Fibroblast of mammary gland (primary cell): ENCODE results near the gene MRPS2.
A peak's percentile ranks its signal among the peaks of the same experiment; 100 is the strongest.

ENCODE experiments used
- DNase-seq: peaks from one replicate; pipeline ENCODE4 v3.0.0-alpha.2; 2010; ENCODE audit warnings: low read depth
- H3K4me3 ChIP-seq: 2 replicates; pipeline ENCODE4 v1.5.1; 2011; ENCODE audit warnings: low read depth, mild to moderate bottlenecking, low read length, moderate library complexity; ENCODE audit not compliant: control insufficient read depth
- CTCF ChIP-seq: conservative IDR thresholded peaks from 2 replicates; pipeline ENCODE4 v1.5.1; 2011; ENCODE audit warnings: low read depth, low read length, inconsistent platforms; ENCODE audit not compliant: control insufficient read depth, insufficient read depth

MRPS2 gene

GRCh38 chr9:135474915-135475314 lies 25.6 kb upstream of the MRPS2 start:
- no peak for DNase-seq
- H3K4me3 ChIP-seq: no peak overlapping the region
- peak; percentile 12 for TF ChIP-seq CTCF

- no peak overlapping the region for H3K4me3 ChIP-seq
- no peak for TF ChIP-seq CTCF
- no peak for DNase-seq
Observed at GRCh38 chr9:135476561-135477355, 23.7 kb upstream of the MRPS2 start.

GRCh38 chr9:135478191-135478590 lies 22.3 kb upstream of the MRPS2 start:
- TF ChIP-seq CTCF: no peak
- H3K4me3 ChIP-seq: no peak overlapping the region

GRCh38 chr9:135478829-135479468 lies 21.5 kb upstream of the MRPS2 start:
- peak overlapping the region; percentile 3 for H3K4me3 ChIP-seq
- DNase-seq: peak; percentile 11
- no peak for TF ChIP-seq CTCF

More at GRCh38 chr9:135478191-135478590, 22.3 kb upstream of the MRPS2 start:
- no peak for DNase-seq

- TF ChIP-seq CTCF: no peak
- peak within 1 kb of the TSS; percentile 65 for H3K4me3 ChIP-seq
- no peak for DNase-seq
Observed at GRCh38 chr9:135479469-135480052, 20.9 kb upstream of the MRPS2 start, which contains the start of gene PPP1R26. Gene PPP1R26, plus strand, starts transcription at chr9:135479782. Its CDS starts 4,729 bp downstream, at chr9:135484511.

GRCh38 chr9:135480071-135480939 lies 20.2 kb upstream of the MRPS2 start:
- peak; percentile 20 for DNase-seq
- H3K4me3 ChIP-seq: peak overlapping the region; percentile 65
- no peak for TF ChIP-seq CTCF
